ENCODE measurements around the gene DCAF10. TPM values are rescaled to one million over a fixed set of nuclear protein-coding genes. Genes with fewer than 3 reads are reported as not detected.

DCAF10 gene
- total RNA-seq, 1 experiment from 2014 or later: 24.0 TPM

Other genes starting within 250 kb of the DCAF10 start
- 14.5 and 15.0 TPM in 2 replicates for gene FBXO10, start 224.4 kb upstream of the DCAF10 start, total RNA-seq (2021)
- 213 and 247 TPM in 2 replicates for gene TOMM5, start 208.2 kb upstream of the DCAF10 start, total RNA-seq (2021)
- gene FRMPD1, start 149.8 kb upstream of the DCAF10 start, total RNA-seq (2021): not detected in 2 replicates
- gene TRMT10B, start 47.0 kb upstream of the DCAF10 start, total RNA-seq (2021): 7.8 and 8.0 TPM in 2 replicates
- 71.9 and 89.6 TPM in 2 replicates for gene EXOSC3, start 15.7 kb upstream of the DCAF10 start, total RNA-seq (2021)
- 36.3 and 40.8 TPM in 2 replicates for gene SLC25A51, start 103.3 kb downstream of the DCAF10 start, total RNA-seq (2021)